CD14-positive monocyte (primary cell): Measurements from ENCODE around the gene UBE2E2. TPM values are rescaled to one million over a fixed set of nuclear protein-coding genes. Genes with fewer than 3 reads are reported as not detected.

Experiments used
- DNase-seq, 3 donors: peaks; one replicate each; pipeline ENCODE4 v3.0.0-alpha.2; 2011 to 2022
- H2AFZ ChIP-seq: 2 replicates; pipeline ENCODE4 v1.6.0; 2012; ENCODE audit warnings: mild to moderate bottlenecking, low read depth, low read length, inconsistent platforms; ENCODE audit not compliant: insufficient read depth, poor library complexity, severe bottlenecking
- H3K27ac ChIP-seq, 2 donors: 1 replicate in 1 of 2; 2 replicates in 1 of 2; pipeline ENCODE4 v1.5.1; 2012 to 2013; ENCODE audit warnings: low read length in 2 of 2, control low read depth in 1 of 2, inconsistent platforms in 1 of 2, low read depth in 1 of 2, mild to moderate bottlenecking in 1 of 2
- H3K27me3 ChIP-seq, 2 donors: one replicate each; pipeline versions ENCODE4 v1.6.0 to v1.6.1; 2011 to 2013; ENCODE audit warnings: low read length in 2 of 2; ENCODE audit not compliant: control insufficient read depth in 2 of 2, insufficient read depth in 2 of 2
- H3K36me3 ChIP-seq, 2 donors: replicated peaks in 1 of 2; 1 replicate in 1 of 2; 2 replicates in 1 of 2; pipeline versions ENCODE4 v1.5.1 to v1.6.1; 2012 to 2013; ENCODE audit warnings: low read length in 2 of 2, control low read depth in 1 of 2, inconsistent platforms in 1 of 2, mild to moderate bottlenecking in 1 of 2; ENCODE audit not compliant: insufficient read depth in 2 of 2, control insufficient read depth in 1 of 2
- H3K4me1 ChIP-seq, 2 donors: 1 replicate in 1 of 2; 2 replicates in 1 of 2; pipeline versions ENCODE4 v1.5.1 to v1.6.1; 2012 to 2013; ENCODE audit warnings: low read length in 2 of 2, control low read depth in 1 of 2, inconsistent platforms in 1 of 2, mild to moderate bottlenecking in 1 of 2, moderate library complexity in 1 of 2; ENCODE audit not compliant: insufficient read depth in 2 of 2, control insufficient read depth in 1 of 2
- H3K4me2 ChIP-seq: replicated peaks from 2 replicates; pipeline ENCODE3; 2012; ENCODE audit warnings: low read length, moderate library complexity, mild to moderate bottlenecking; ENCODE audit not compliant: poor library complexity, severe bottlenecking; ENCODE audit errors: extremely low read depth
- H3K4me3 ChIP-seq, 3 experiments: fragments of 200-600 bp in 1 of 3; sonication (generic) in 1 of 3; replicated peaks in 1 of 3; 1 replicate in 2 of 3; 2 replicates in 1 of 3; pipeline ENCODE4 v1.5.1; 2011 to 2013; ENCODE audit warnings: low read length in 3 of 3, mild to moderate bottlenecking in 3 of 3, control low read depth in 2 of 3, low read depth in 2 of 3, inconsistent platforms in 1 of 3, moderate library complexity in 1 of 3
- H3K79me2 ChIP-seq: 2 replicates; pipeline ENCODE4 v1.6.0; 2012; ENCODE audit warnings: mild to moderate bottlenecking, control low read depth, inconsistent platforms, low read length, moderate library complexity; ENCODE audit not compliant: insufficient read depth
- H3K9ac ChIP-seq: 2 replicates; pipeline ENCODE4 v1.6.0; 2017; ENCODE audit warnings: low read length, mild to moderate bottlenecking; ENCODE audit not compliant: insufficient read depth, poor library complexity, severe bottlenecking
- H3K9me3 ChIP-seq, 2 donors: replicated peaks in 1 of 2; 1 replicate in 1 of 2; 2 replicates in 1 of 2; pipeline versions ENCODE4 v1.5.1 to v1.6.1; 2012 to 2013; ENCODE audit warnings: low read length in 2 of 2, control low read depth in 1 of 2; ENCODE audit not compliant: control insufficient read depth in 1 of 2, insufficient read depth in 1 of 2
- H4K20me1 ChIP-seq: 2 replicates; pipeline ENCODE4 v1.6.0; 2012; ENCODE audit warnings: mild to moderate bottlenecking, low read length, control low read depth, moderate library complexity; ENCODE audit not compliant: insufficient read depth
- H3K27ac Mint-ChIP-seq, 7 donors: one replicate each; pipeline ENCODE4 v1.8.0; 2020; ENCODE audit warnings: mild to moderate bottlenecking in 7 of 7, mixed read lengths in 7 of 7, moderate library complexity in 6 of 7, inconsistent platforms in 2 of 7
- H3K27me3 Mint-ChIP-seq, 3 donors: one replicate each; pipeline ENCODE4 v1.8.0; 2021 to 2022; ENCODE audit warnings: low read depth in 3 of 3, mild to moderate bottlenecking in 3 of 3, mixed read lengths in 3 of 3, moderate library complexity in 3 of 3, inconsistent platforms in 1 of 3
- H3K36me3 Mint-ChIP-seq, 2 donors: one replicate each; pipeline ENCODE4 v1.8.0; 2020; ENCODE audit warnings: mixed read lengths in 2 of 2, inconsistent platforms in 1 of 2, mild to moderate bottlenecking in 1 of 2
- H3K4me1 Mint-ChIP-seq: one replicate; pipeline ENCODE4 v1.8.0; 2020; ENCODE audit warnings: mild to moderate bottlenecking, mixed read lengths
- H3K4me3 Mint-ChIP-seq, 2 donors: one replicate each; pipeline ENCODE4 v1.8.0; 2020; ENCODE audit warnings: mild to moderate bottlenecking in 2 of 2, mixed read lengths in 2 of 2, moderate library complexity in 1 of 2
- H3K9me3 Mint-ChIP-seq, 7 donors: one replicate each; pipeline ENCODE4 v1.8.0; 2020 to 2022; ENCODE audit warnings: mixed read lengths in 7 of 7, mild to moderate bottlenecking in 6 of 7, moderate library complexity in 6 of 7, inconsistent platforms in 2 of 7
- WGBS: methylation state at CpG from one replicate; pipeline ENCODE4 v1.1.5; 2013; ENCODE audit warnings: missing lambda C conversion rate; ENCODE audit not compliant: insufficient coverage; 5-methylcytosine and 5-hydroxymethylcytosine counted together
- intact Hi-C, 2 donors: fragments of 100-400 bp; cut with micrococcal nuclease; formaldehyde crosslinking; loops; one replicate each; pipeline versions ENCODE4 v1.15.0 to v1.15.1; 2023
- polyA plus RNA-seq, 3 donors: library from polyadenylated mRNA; depleted of rRNA in 1 of 3; unstranded in 2 of 3; stranded (reverse) in 1 of 3; fragments of 300-500 nt in 2 of 3; fragments of >200 nt in 1 of 3; fragmentation: Illumina TruSeq in 2 of 3; gene quantifications; 1 replicate in 2 of 3; 2 replicates in 1 of 3; pipeline ENCODE4 v1.2.3, GENCODE V29; 2012 to 2021
- TF ChIP-seq, protein P1 (sequence below): fragments of 200-600 bp; IDR thresholded peaks from one replicate; pipeline ENCODE4 v1.8.0; 2022; ENCODE audit warnings: antibody characterized with exemption, mild to moderate bottlenecking

UBE2E2 gene
- polyA plus RNA-seq, 3 donors = 25.8 to 78.0 (median 66.3) TPM

DNA sequence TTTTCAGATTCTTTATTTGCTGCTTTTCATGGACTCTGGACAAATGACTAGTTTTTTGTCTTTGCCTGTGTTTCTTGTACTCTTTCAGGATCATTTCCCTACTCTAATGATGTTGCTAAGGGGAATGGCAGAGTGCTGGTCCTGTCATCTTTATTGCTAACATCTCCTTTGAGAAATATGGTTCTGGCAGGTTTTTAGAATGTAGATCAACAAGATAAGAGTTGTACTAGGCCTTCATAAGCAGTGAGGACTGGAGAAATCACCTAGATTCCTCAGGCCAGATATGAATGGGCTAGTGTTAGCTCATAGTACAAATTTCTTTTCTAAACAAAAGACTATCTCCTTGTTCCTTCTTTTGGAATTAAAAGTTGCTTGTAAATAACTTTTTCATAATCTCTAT is 156.0 kb downstream of the UBE2E2 start:
- TF ChIP-seq, protein P1, sequence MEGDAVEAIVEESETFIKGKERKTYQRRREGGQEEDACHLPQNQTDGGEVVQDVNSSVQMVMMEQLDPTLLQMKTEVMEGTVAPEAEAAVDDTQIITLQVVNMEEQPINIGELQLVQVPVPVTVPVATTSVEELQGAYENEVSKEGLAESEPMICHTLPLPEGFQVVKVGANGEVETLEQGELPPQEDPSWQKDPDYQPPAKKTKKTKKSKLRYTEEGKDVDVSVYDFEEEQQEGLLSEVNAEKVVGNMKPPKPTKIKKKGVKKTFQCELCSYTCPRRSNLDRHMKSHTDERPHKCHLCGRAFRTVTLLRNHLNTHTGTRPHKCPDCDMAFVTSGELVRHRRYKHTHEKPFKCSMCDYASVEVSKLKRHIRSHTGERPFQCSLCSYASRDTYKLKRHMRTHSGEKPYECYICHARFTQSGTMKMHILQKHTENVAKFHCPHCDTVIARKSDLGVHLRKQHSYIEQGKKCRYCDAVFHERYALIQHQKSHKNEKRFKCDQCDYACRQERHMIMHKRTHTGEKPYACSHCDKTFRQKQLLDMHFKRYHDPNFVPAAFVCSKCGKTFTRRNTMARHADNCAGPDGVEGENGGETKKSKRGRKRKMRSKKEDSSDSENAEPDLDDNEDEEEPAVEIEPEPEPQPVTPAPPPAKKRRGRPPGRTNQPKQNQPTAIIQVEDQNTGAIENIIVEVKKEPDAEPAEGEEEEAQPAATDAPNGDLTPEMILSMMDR = no peak
- Mint-ChIP-seq H3K27me3 (no peaks in the 10 kb centered on the region), H3K4me1 (peaks cover 3% of the 10 kb centered on the region), H3K4me3 (no peak overlapping the region), H3K9me3 (peaks cover 4 to 20% (median 11%) of the 10 kb centered on the region in 7 donors), H3K27ac (no peak overlapping the region), H3K36me3 (peaks cover 0 to 6% of the 10 kb centered on the region in 2 donors)
- H3K9ac ChIP-seq = no peak overlapping the region
- no peaks in the 10 kb centered on the region for H3K27me3 ChIP-seq
- intact Hi-C loops = no loop called here
- peaks cover 0 to 8% of the 10 kb centered on the region in 2 donors for H3K9me3 ChIP-seq
- no peaks in the 10 kb centered on the region for H3K79me2 ChIP-seq
- no peaks in the 10 kb centered on the region for H3K4me1 ChIP-seq
- no peak for DNase-seq
- H3K36me3 ChIP-seq = no peaks in the 10 kb centered on the region
- H3K27ac ChIP-seq = no peak overlapping the region
- no peak overlapping the region for H2AFZ ChIP-seq
- H3K4me2 ChIP-seq = no peak overlapping the region
- H3K4me3 ChIP-seq = no peak overlapping the region
- no peaks in the 10 kb centered on the region for H4K20me1 ChIP-seq

DNA sequence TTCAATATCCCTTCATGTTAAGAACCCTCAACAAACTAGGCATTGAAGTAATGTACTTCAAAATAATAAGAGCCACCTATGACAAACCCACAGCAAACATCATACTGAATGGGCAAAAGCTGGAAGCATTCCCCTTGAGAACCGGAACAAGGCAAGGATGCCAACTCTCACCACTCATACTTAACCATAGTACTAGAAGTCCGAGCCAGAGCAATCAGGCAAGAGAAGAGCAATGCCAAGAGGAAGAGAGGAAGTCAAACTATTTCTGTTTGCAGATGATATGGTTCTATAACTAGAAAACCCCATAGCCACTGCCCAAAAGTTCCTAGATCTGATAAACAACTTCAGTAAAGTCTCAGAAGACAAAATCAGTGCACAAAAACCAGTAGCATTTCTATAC is 161.9 kb downstream of the UBE2E2 start:
- H3K4me2 ChIP-seq = no peak overlapping the region

More for the DNA sequence above, 161.9 kb downstream of the UBE2E2 start:
- Histone ChIP-seq H3K27me3 (no peaks in the 10 kb centered on the region), H4K20me1 (peaks cover 14% of the 10 kb centered on the region), H3K9me3 (peaks cover 0 to 8% of the 10 kb centered on the region in 2 donors), H3K36me3 (no peaks in the 10 kb centered on the region), H3K4me1 (no peaks in the 10 kb centered on the region), H2AFZ (no peak overlapping the region), H3K4me3 (no peak overlapping the region), H3K9ac (no peak overlapping the region), H3K79me2 (no peaks in the 10 kb centered on the region), H3K27ac (no peak overlapping the region)
- intact Hi-C loops = no loop called here
- no CpG with 5 or more reads among the region's 2 CpGs for WGBS
- Mint-ChIP-seq H3K36me3 (peaks cover 0 to 4% of the 10 kb centered on the region in 2 donors), H3K9me3 (peaks cover 2 to 22% (median 14%) of the 10 kb centered on the region in 7 donors), H3K4me1 (peaks cover 1% of the 10 kb centered on the region), H3K27me3 (no peaks in the 10 kb centered on the region), H3K4me3 (no peak overlapping the region), H3K27ac (peak overlapping the region in 1 of 7 donors; percentile 8)
- TF ChIP-seq, protein P1 = no peak
- no peak for DNase-seq
